Upper lobe of right lung (tissue), 1 donor: Measurements from ENCODE around the gene COA8. TPM values are rescaled to one million over a fixed set of nuclear protein-coding genes. Genes with fewer than 3 reads are reported as not detected.

Experiments
- ATAC-seq: fragments of 200-7000 bp; cut with Tn5 transposase; one replicate; pipeline ENCODE4 v1.9.1; 2020; ENCODE audit warnings: mild to moderate bottlenecking, moderate library complexity
- DNase-seq: peaks from one replicate; pipeline ENCODE4 v3.0.0-alpha.2; 2020
- H3K27ac ChIP-seq: fragments of 200-600 bp; one replicate; pipeline ENCODE4 v1.8.0; 2022
- H3K27me3 ChIP-seq: fragments of 200-600 bp; one replicate; pipeline ENCODE4 v1.8.0; 2022; ENCODE audit warnings: mild to moderate bottlenecking
- H3K36me3 ChIP-seq: fragments of 200-600 bp; one replicate; pipeline ENCODE4 v1.8.0; 2022
- H3K4me1 ChIP-seq: fragments of 200-600 bp; one replicate; pipeline ENCODE4 v1.8.0; 2022
- H3K4me3 ChIP-seq: fragments of 200-600 bp; one replicate; pipeline ENCODE4 v1.8.0; 2022; ENCODE audit warnings: mild to moderate bottlenecking
- H3K9me3 ChIP-seq: fragments of 200-600 bp; one replicate; pipeline ENCODE4 v1.8.0; 2022
- intact Hi-C: fragments of 100-400 bp; cut with DNase I; formaldehyde crosslinking; loops from one replicate; pipeline ENCODE4 v1.11.0; 2022
- total RNA-seq: library from RNA; stranded (reverse); fragmentation: NEBNext Ultra II Directional; extraction: Animal tissue kit (Norgen Biotek cat#: 25700); gene quantifications from one replicate; pipeline ENCODE4 v1.2.1, GENCODE V29; 2021
- TF ChIP-seq, protein P1 (sequence below): fragments of 200-600 bp; IDR thresholded peaks from one replicate; pipeline ENCODE4 v1.8.0; 2022; ENCODE audit warnings: antibody characterized with exemption
- donor health status: DM: no; HTN: yes; CAD: no; lungs with severe emphysema.

COA8 gene
- total RNA-seq, 1 donor from 2014 or later: 29.7 TPM

DNA sequence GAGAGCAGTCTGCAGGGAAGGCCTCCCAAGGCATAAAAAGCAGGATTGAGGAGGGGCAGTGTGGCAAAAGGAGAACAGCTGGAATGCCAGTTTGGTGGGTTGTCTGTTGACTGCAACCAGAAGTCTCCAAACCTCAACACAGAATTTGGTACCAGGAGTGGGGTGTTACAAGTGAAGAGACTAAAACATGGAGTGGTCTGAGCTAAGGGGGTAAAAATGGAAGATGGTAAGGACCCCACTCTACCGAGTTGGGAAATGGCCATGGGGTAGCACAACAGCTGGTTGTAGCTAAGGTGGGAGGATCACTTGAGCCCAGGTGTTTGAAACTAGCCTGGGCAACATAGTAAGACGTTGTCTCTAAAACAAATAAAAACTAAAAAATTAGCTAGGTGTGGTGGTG, 48.5 kb downstream of the COA8 start:
- DNase-seq: no peak
- Histone ChIP-seq H3K36me3 (no peaks in the 10 kb centered on the region), H3K4me1 (peaks cover 17% of the 10 kb centered on the region), H3K27me3 (no peaks in the 10 kb centered on the region), H3K9me3 (no peaks in the 10 kb centered on the region), H3K27ac (no peak overlapping the region), H3K4me3 (no peak overlapping the region)
- ATAC-seq: no peak
- intact Hi-C loops: no loop called here
- TF ChIP-seq, protein P1, sequence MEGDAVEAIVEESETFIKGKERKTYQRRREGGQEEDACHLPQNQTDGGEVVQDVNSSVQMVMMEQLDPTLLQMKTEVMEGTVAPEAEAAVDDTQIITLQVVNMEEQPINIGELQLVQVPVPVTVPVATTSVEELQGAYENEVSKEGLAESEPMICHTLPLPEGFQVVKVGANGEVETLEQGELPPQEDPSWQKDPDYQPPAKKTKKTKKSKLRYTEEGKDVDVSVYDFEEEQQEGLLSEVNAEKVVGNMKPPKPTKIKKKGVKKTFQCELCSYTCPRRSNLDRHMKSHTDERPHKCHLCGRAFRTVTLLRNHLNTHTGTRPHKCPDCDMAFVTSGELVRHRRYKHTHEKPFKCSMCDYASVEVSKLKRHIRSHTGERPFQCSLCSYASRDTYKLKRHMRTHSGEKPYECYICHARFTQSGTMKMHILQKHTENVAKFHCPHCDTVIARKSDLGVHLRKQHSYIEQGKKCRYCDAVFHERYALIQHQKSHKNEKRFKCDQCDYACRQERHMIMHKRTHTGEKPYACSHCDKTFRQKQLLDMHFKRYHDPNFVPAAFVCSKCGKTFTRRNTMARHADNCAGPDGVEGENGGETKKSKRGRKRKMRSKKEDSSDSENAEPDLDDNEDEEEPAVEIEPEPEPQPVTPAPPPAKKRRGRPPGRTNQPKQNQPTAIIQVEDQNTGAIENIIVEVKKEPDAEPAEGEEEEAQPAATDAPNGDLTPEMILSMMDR: no peak

DNA sequence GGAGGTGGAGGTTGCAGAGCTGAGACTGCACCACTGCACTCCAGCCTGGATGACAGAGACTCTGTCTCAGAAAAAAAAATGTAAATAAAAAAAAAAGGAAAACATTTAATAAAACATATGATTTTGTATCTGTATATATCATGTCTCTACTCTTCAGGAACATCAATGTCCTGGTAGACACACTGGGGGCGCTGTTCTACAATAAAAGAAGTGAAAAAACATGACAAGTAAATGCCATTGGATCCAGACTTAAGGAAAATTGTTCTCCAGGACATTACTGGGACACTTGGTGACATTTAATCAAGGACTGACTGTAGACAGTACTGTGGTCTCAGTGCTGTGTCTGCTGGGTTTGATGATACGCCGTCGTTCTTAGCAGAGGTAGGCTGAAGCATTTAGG, 50.8 kb downstream of the COA8 start:
- Histone ChIP-seq H3K27me3 (no peaks in the 10 kb centered on the region), H3K9me3 (no peaks in the 10 kb centered on the region), H3K36me3 (no peaks in the 10 kb centered on the region), H3K4me1 (no peaks in the 10 kb centered on the region), H3K27ac (no peak overlapping the region), H3K4me3 (no peak overlapping the region)
- intact Hi-C loops: no loop called here
- DNase-seq (no peak), ATAC-seq (no peak)
- TF ChIP-seq, protein P1: no peak

- intact Hi-C loops: no loop called here
- Histone ChIP-seq H3K4me3 (no peak overlapping the region), H3K9me3 (no peaks in the 10 kb centered on the region), H3K36me3 (no peaks in the 10 kb centered on the region), H3K27ac (no peak overlapping the region), H3K27me3 (no peaks in the 10 kb centered on the region), H3K4me1 (no peaks in the 10 kb centered on the region)
- DNase-seq: no peak
- ATAC-seq: no peak
- TF ChIP-seq, protein P1: no peak
These were observed 54.0 kb downstream of the COA8 start for GRCh38 chr14:103616635-103617300.

DNA sequence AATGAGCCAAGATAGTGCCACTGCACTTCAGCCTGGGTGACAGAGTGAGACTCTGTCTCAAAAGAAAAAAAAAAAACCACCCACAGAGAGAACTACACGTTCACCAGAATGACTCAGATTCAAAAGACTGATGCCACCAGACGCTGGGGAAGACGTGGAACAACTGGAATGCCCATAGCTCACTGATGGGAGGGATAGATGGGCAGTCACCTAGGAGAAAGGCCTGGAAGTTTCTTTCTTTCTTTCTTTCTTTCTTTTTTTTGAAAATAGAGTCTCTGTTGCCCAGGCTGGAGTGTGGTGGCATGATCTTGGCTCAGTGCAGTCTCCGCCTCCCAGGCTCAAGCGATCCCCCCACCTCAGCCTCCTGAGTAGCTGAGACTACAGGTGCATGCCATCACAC, 56.3 kb downstream of the COA8 start:
- TF ChIP-seq, protein P1: no peak
- intact Hi-C loops: no loop called here
- no peak for DNase-seq
- H3K9me3 ChIP-seq: no peaks in the 10 kb centered on the region
- H3K36me3 ChIP-seq: no peaks in the 10 kb centered on the region
- no peak overlapping the region for H3K4me3 ChIP-seq
- ATAC-seq: no peak
- H3K4me1 ChIP-seq: peaks cover 10% of the 10 kb centered on the region
- no peaks in the 10 kb centered on the region for H3K27me3 ChIP-seq
- no peak overlapping the region for H3K27ac ChIP-seq

DNA sequence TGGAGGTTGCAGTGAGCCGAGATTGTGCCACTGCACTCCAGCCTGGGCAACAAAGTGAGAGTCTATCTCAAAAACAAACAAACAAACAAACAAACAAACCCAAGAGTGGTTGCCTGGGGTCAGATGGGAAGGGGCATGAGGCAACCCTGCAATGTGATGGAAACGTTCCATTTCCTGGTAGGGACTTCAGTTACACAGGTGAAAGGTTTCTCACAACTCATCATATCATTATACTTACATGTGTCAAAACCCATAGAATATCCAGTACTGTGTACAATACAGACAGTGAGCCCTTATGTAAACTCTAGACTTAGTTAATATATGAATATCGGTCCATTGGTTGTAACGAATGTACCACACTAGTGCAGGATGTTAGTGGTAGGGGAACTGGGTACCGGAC, 59.1 kb downstream of the COA8 start:
- Histone ChIP-seq H3K27me3 (no peaks in the 10 kb centered on the region), H3K4me1 (peaks cover 27% of the 10 kb centered on the region), H3K27ac (no peak overlapping the region), H3K4me3 (no peak overlapping the region), H3K9me3 (no peaks in the 10 kb centered on the region), H3K36me3 (no peaks in the 10 kb centered on the region)
- DNase-seq (no peak), ATAC-seq (no peak)
- TF ChIP-seq, protein P1: no peak
- intact Hi-C loops: no loop called here

- H3K27ac ChIP-seq: peak overlapping the region; percentile 78
- no peaks in the 10 kb centered on the region for H3K36me3 ChIP-seq
- ATAC-seq (no peak), DNase-seq (no peak)
- intact Hi-C loops: no loop called here
- H3K4me1 ChIP-seq: peaks cover 38% of the 10 kb centered on the region
- H3K9me3 ChIP-seq: no peaks in the 10 kb centered on the region
- TF ChIP-seq, protein P1: no peak
- H3K27me3 ChIP-seq: no peaks in the 10 kb centered on the region
- no peak overlapping the region for H3K4me3 ChIP-seq
These were observed 60.5 kb downstream of the COA8 start for GRCh38 chr14:103623308-103623707.
